Measurements from ENCODE around the gene COMTD1.

COMTD1 gene

DNA sequence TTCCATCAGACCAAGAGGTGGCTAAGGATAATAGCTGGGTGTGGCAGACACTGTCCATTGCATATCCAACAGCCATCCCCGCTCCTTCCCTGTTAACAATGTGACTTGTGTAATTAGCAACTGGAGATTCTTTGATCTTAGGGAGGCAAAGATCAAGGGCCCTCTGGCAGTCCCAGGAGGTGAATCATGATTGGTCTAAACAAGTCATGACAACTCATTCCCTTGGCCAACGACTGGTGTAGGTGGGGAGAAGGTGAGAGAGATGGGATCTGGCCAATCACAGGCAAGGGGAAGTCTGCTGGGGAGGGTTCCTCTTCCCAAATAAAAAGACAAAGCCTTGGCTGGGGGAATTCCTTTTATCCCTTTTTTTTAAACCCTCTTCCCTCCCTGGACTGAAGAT lies 46.2 kb upstream of the COMTD1 start:
- Histone ChIP-seq H3K27me3 (ENCODE audit: low read length) (no peaks in the 10 kb centered on the region), H4K20me1 (ENCODE audit: low read depth, low read length) (no peaks in the 10 kb centered on the region), H3K9me3 (ENCODE audit: insufficient read depth, low read length) (no peaks in the 10 kb centered on the region), H3K79me2 (ENCODE audit: insufficient read depth, low read length) (no peaks in the 10 kb centered on the region), H3K4me2 (ENCODE audit: low read depth, low read length, poor library complexity, severe bottlenecking) (no peak overlapping the region), H3K27ac (ENCODE audit: low read depth, low read length) (no peak overlapping the region), H2AFZ (ENCODE audit: low read depth, low read length, severe bottlenecking) (no peak overlapping the region), H3K36me3 (ENCODE audit: low read length) (no peaks in the 10 kb centered on the region), H3K4me3 (ENCODE audit: insufficient read depth, low read length, poor library complexity, severe bottlenecking) (no peak overlapping the region), H3K9ac (ENCODE audit: low read length) (no peak overlapping the region), H3F3A (ENCODE audit: insufficient read depth) (no peaks in the 10 kb centered on the region), H3K9me2 (replicated peaks; ENCODE audit: insufficient read depth, low read length) (no peaks in the 10 kb centered on the region)
- TF ChIP-seq EZH2phosphoT487 (conservative IDR thresholded peaks at IDR 0.05; ENCODE audit: low read length) = no peak
- TF ChIP-seq, protein P1, sequence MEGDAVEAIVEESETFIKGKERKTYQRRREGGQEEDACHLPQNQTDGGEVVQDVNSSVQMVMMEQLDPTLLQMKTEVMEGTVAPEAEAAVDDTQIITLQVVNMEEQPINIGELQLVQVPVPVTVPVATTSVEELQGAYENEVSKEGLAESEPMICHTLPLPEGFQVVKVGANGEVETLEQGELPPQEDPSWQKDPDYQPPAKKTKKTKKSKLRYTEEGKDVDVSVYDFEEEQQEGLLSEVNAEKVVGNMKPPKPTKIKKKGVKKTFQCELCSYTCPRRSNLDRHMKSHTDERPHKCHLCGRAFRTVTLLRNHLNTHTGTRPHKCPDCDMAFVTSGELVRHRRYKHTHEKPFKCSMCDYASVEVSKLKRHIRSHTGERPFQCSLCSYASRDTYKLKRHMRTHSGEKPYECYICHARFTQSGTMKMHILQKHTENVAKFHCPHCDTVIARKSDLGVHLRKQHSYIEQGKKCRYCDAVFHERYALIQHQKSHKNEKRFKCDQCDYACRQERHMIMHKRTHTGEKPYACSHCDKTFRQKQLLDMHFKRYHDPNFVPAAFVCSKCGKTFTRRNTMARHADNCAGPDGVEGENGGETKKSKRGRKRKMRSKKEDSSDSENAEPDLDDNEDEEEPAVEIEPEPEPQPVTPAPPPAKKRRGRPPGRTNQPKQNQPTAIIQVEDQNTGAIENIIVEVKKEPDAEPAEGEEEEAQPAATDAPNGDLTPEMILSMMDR (IDR thresholded peaks at IDR 0.05; ENCODE audit: insufficient read depth, low read length, poor library complexity, severe bottlenecking) = no peak

DNA sequence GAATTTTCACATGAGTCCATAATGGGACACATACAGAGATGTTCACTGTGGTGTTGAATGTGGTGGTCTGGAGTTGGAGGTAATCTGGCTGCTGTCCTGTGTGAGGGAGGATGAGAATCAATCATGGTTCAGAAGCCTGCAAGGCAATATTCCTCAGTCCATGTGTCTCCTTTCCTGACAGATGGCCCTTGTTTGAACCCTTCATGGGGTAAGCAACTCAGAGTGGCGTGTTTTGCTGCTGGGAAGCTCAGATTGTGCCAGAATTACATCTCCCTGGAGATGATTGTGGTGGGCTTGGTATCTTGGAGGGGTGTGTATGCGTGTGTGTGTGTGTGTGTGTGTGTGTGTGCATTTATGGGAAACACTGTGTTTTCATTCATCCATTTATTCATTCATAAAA lies 44.5 kb upstream of the COMTD1 start:
- no peak overlapping the region for H2AFZ ChIP-seq (ENCODE audit: low read depth, low read length, severe bottlenecking)
- no peaks in the 10 kb centered on the region for H3K36me3 ChIP-seq (ENCODE audit: low read length)
- no peaks in the 10 kb centered on the region for H3K79me2 ChIP-seq (ENCODE audit: insufficient read depth, low read length)
- H3K27me3 ChIP-seq (ENCODE audit: low read length) = no peaks in the 10 kb centered on the region
- H3F3A ChIP-seq (ENCODE audit: insufficient read depth) = no peaks in the 10 kb centered on the region
- H3K4me3 ChIP-seq (ENCODE audit: insufficient read depth, low read length, poor library complexity, severe bottlenecking) = no peak overlapping the region
- no peaks in the 10 kb centered on the region for H3K9me3 ChIP-seq (ENCODE audit: insufficient read depth, low read length)
- no peak overlapping the region for H3K9ac ChIP-seq (ENCODE audit: low read length)
- no peak overlapping the region for H3K27ac ChIP-seq (ENCODE audit: low read depth, low read length)
- no peak for TF ChIP-seq EZH2phosphoT487 (conservative IDR thresholded peaks at IDR 0.05; ENCODE audit: low read length)
- TF ChIP-seq, protein P1 (IDR thresholded peaks at IDR 0.05; ENCODE audit: insufficient read depth, low read length, poor library complexity, severe bottlenecking) = no peak
- H4K20me1 ChIP-seq (ENCODE audit: low read depth, low read length) = no peaks in the 10 kb centered on the region
- H3K4me2 ChIP-seq (ENCODE audit: low read depth, low read length, poor library complexity, severe bottlenecking) = no peak overlapping the region
- H3K9me2 ChIP-seq (replicated peaks; ENCODE audit: insufficient read depth, low read length) = no peaks in the 10 kb centered on the region

- Histone ChIP-seq H3K27ac (ENCODE audit: low read depth, low read length) (no peak overlapping the region), H3K4me3 (ENCODE audit: insufficient read depth, low read length, poor library complexity, severe bottlenecking) (no peak overlapping the region), H3K27me3 (ENCODE audit: low read length) (no peaks in the 10 kb centered on the region), H3F3A (ENCODE audit: insufficient read depth) (no peaks in the 10 kb centered on the region), H3K4me2 (ENCODE audit: low read depth, low read length, poor library complexity, severe bottlenecking) (no peak overlapping the region), H3K79me2 (ENCODE audit: insufficient read depth, low read length) (no peaks in the 10 kb centered on the region), H2AFZ (ENCODE audit: low read depth, low read length, severe bottlenecking) (no peak overlapping the region), H3K9me3 (ENCODE audit: insufficient read depth, low read length) (no peaks in the 10 kb centered on the region), H4K20me1 (ENCODE audit: low read depth, low read length) (no peaks in the 10 kb centered on the region), H3K9ac (ENCODE audit: low read length) (no peak overlapping the region), H3K36me3 (ENCODE audit: low read length) (no peaks in the 10 kb centered on the region), H3K9me2 (replicated peaks; ENCODE audit: insufficient read depth, low read length) (no peaks in the 10 kb centered on the region)
- no peak for TF ChIP-seq EZH2phosphoT487 (conservative IDR thresholded peaks at IDR 0.05; ENCODE audit: low read length)
- TF ChIP-seq, protein P1 (IDR thresholded peaks at IDR 0.05; ENCODE audit: insufficient read depth, low read length, poor library complexity, severe bottlenecking) = no peak
Observed at GRCh38 chr10:75276069-75276872, 40.5 kb upstream of the COMTD1 start.

All from SU-DHL-6 (cell line).